ENCODE results near the gene SLC9A9. TPM values are rescaled to one million over a fixed set of nuclear protein-coding genes. Genes with fewer than 3 reads are reported as not detected.

The SLC9A9 gene
- total RNA-seq, 1 experiment from 2014 or later, result 1.4 TPM

DNA sequence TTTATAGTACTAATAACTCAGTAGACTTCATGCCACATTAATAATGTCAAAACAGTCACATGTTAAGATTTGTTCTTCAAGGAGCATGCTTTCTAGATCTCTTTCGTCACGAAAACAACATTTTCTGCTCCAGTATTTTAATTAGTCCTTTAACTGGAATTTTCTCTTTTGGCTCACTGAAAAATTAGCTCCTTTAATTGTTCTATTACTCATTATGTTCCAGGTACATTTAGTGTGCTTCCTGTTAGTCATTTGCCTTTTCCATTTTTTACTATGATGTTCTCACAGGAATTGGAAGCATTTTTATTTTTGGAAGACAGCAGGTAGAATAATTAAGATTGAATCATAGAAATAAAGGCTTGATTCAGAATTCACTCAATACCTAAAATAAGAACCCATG lies 111.2 kb downstream of the SLC9A9 start:
- Histone ChIP-seq H3K36me3 (ENCODE audit: insufficient read depth, low read length, poor library complexity, severe bottlenecking) (no peaks in the 10 kb centered on the region), H3K9me3 (ENCODE audit: low read depth, low read length, poor library complexity, severe bottlenecking) (no peaks in the 10 kb centered on the region), H3K4me1 (ENCODE audit: insufficient read depth, low read length, poor library complexity, severe bottlenecking) (no peaks in the 10 kb centered on the region), H3K4me3 (ENCODE audit: low read depth, low read length, poor library complexity, severe bottlenecking) (no peak overlapping the region), H3K27me3 (replicated peaks; ENCODE audit: insufficient read depth, low read depth, low read length, poor library complexity) (no peaks in the 10 kb centered on the region), H3K27ac (ENCODE audit: low read depth, low read length, poor library complexity, severe bottlenecking) (no peak overlapping the region)
- TF ChIP-seq, protein P1, sequence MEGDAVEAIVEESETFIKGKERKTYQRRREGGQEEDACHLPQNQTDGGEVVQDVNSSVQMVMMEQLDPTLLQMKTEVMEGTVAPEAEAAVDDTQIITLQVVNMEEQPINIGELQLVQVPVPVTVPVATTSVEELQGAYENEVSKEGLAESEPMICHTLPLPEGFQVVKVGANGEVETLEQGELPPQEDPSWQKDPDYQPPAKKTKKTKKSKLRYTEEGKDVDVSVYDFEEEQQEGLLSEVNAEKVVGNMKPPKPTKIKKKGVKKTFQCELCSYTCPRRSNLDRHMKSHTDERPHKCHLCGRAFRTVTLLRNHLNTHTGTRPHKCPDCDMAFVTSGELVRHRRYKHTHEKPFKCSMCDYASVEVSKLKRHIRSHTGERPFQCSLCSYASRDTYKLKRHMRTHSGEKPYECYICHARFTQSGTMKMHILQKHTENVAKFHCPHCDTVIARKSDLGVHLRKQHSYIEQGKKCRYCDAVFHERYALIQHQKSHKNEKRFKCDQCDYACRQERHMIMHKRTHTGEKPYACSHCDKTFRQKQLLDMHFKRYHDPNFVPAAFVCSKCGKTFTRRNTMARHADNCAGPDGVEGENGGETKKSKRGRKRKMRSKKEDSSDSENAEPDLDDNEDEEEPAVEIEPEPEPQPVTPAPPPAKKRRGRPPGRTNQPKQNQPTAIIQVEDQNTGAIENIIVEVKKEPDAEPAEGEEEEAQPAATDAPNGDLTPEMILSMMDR (conservative IDR thresholded peaks at IDR 0.05; ENCODE audit: low read depth, low read length), result no peak
- no peak for TF ChIP-seq EZH2 (IDR thresholded peaks at IDR 0.05; ENCODE audit: borderline replicate concordance, low read depth, low read length, poor library complexity, severe bottlenecking)
- no TSS peak for BruUV-seq (replicated peaks)
- no peak for DNase-seq (ENCODE audit: low spot score)
- intact Hi-C loops (cut with micrococcal nuclease; ENCODE audit: unreplicated experiment), result no loop called here
- CTCF ChIA-PET, result no interaction called here
- POLR2A ChIA-PET (ENCODE audit: low non-redundant PET), result no interaction called here

- intact Hi-C loops (cut with micrococcal nuclease; ENCODE audit: unreplicated experiment), result no loop called here
- ChIA-PET POLR2A (ENCODE audit: low non-redundant PET) (no interaction called here), CTCF (no interaction called here)
- Histone ChIP-seq H3K4me1 (ENCODE audit: insufficient read depth, low read length, poor library complexity, severe bottlenecking) (no peaks in the 10 kb centered on the region), H3K27ac (ENCODE audit: low read depth, low read length, poor library complexity, severe bottlenecking) (no peak overlapping the region), H3K9me3 (ENCODE audit: low read depth, low read length, poor library complexity, severe bottlenecking) (no peaks in the 10 kb centered on the region), H3K4me3 (ENCODE audit: low read depth, low read length, poor library complexity, severe bottlenecking) (no peak overlapping the region), H3K27me3 (replicated peaks; ENCODE audit: insufficient read depth, low read depth, low read length, poor library complexity) (no peaks in the 10 kb centered on the region), H3K36me3 (ENCODE audit: insufficient read depth, low read length, poor library complexity, severe bottlenecking) (no peaks in the 10 kb centered on the region)
- DNase-seq (ENCODE audit: low spot score), result no peak
- no TSS peak for BruUV-seq (replicated peaks)
- TF ChIP-seq, protein P1 (conservative IDR thresholded peaks at IDR 0.05; ENCODE audit: low read depth, low read length), result no peak
- no peak for TF ChIP-seq EZH2 (IDR thresholded peaks at IDR 0.05; ENCODE audit: borderline replicate concordance, low read depth, low read length, poor library complexity, severe bottlenecking)
Measured at GRCh38 chr3:143736205-143736997, 111.9 kb downstream of the SLC9A9 start.

DNA sequence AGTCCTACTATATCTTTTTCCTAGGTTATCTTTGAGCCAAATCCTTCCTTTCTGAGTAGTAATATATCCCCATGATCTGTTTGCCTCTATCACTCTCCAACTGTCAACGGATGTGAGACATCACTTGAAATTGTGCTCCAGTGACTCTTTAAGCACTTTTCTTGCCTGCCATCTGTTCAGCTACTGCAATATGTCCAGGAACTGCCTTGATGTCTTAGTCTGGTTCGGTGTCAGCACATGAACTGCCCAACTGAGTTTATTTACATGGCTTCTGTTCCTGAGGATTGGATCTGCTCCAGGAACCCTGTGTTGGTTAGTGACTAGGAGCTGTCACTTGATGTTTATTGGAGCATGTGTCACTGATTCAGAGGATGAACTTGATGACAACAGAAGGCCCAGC lies 116.5 kb downstream of the SLC9A9 start:
- POLR2A ChIA-PET (ENCODE audit: low non-redundant PET), result no interaction called here
- TF ChIP-seq, protein P1 (conservative IDR thresholded peaks at IDR 0.05; ENCODE audit: low read depth, low read length), result no peak
- no peak for TF ChIP-seq EZH2 (IDR thresholded peaks at IDR 0.05; ENCODE audit: borderline replicate concordance, low read depth, low read length, poor library complexity, severe bottlenecking)
- intact Hi-C loops (cut with micrococcal nuclease; ENCODE audit: unreplicated experiment), result no loop called here
- Histone ChIP-seq H3K9me3 (ENCODE audit: low read depth, low read length, poor library complexity, severe bottlenecking) (no peaks in the 10 kb centered on the region), H3K36me3 (ENCODE audit: insufficient read depth, low read length, poor library complexity, severe bottlenecking) (no peaks in the 10 kb centered on the region), H3K4me1 (ENCODE audit: insufficient read depth, low read length, poor library complexity, severe bottlenecking) (no peaks in the 10 kb centered on the region), H3K4me3 (ENCODE audit: low read depth, low read length, poor library complexity, severe bottlenecking) (no peak overlapping the region), H3K27ac (ENCODE audit: low read depth, low read length, poor library complexity, severe bottlenecking) (no peak overlapping the region), H3K27me3 (replicated peaks; ENCODE audit: insufficient read depth, low read depth, low read length, poor library complexity) (no peaks in the 10 kb centered on the region)
- no peak for DNase-seq (ENCODE audit: low spot score)
- CTCF ChIA-PET, result no interaction called here
- BruUV-seq (replicated peaks), result no TSS peak
